ENCODE measurements around the gene GPC4.

GRCh38 chrX:133314281-133314680 is 101.0 kb downstream of the GPC4 start:
- TF ChIP-seq ZBTB6 (tag by site-specific recombination; IDR thresholded peaks at IDR 0.05), result no peak
- TF ChIP-seq, protein P1, sequence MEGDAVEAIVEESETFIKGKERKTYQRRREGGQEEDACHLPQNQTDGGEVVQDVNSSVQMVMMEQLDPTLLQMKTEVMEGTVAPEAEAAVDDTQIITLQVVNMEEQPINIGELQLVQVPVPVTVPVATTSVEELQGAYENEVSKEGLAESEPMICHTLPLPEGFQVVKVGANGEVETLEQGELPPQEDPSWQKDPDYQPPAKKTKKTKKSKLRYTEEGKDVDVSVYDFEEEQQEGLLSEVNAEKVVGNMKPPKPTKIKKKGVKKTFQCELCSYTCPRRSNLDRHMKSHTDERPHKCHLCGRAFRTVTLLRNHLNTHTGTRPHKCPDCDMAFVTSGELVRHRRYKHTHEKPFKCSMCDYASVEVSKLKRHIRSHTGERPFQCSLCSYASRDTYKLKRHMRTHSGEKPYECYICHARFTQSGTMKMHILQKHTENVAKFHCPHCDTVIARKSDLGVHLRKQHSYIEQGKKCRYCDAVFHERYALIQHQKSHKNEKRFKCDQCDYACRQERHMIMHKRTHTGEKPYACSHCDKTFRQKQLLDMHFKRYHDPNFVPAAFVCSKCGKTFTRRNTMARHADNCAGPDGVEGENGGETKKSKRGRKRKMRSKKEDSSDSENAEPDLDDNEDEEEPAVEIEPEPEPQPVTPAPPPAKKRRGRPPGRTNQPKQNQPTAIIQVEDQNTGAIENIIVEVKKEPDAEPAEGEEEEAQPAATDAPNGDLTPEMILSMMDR (tag by site-specific recombination; IDR thresholded peaks at IDR 0.05), result no peak
- TF ChIP-seq ZNF133 (tag by site-specific recombination; IDR thresholded peaks at IDR 0.05), result no peak
- no peak for TF ChIP-seq ZNF830 (tag by site-specific recombination; IDR thresholded peaks at IDR 0.05; ENCODE audit: low read depth)
- TF ChIP-seq KLF1 (tag by site-specific recombination; IDR thresholded peaks at IDR 0.05), result no peak
- TF ChIP-seq, protein P2, sequence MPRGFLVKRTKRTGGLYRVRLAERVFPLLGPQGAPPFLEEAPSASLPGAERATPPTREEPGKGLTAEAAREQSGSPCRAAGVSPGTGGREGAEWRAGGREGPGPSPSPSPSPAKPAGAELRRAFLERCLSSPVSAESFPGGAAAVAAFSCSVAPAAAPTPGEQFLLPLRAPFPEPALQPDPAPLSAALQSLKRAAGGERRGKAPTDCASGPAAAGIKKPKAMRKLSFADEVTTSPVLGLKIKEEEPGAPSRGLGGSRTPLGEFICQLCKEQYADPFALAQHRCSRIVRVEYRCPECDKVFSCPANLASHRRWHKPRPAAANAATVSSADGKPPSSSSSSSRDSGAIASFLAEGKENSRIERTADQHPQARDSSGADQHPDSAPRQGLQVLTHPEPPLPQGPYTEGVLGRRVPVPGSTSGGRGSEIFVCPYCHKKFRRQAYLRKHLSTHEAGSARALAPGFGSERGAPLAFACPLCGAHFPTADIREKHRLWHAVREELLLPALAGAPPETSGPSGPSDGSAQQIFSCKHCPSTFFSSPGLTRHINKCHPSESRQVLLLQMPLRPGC (tag by site-specific recombination; IDR thresholded peaks at IDR 0.05), result no peak
- no peak for TF ChIP-seq ZNF48 (tag by site-specific recombination; IDR thresholded peaks at IDR 0.05)
- TF ChIP-seq ZNF514 (tag by site-specific recombination; IDR thresholded peaks at IDR 0.05), result no peak
- TF ChIP-seq ZNF24 (tag by site-specific recombination; IDR thresholded peaks at IDR 0.05), result no peak
- TF ChIP-seq ZNF707 (tag by site-specific recombination; IDR thresholded peaks at IDR 0.05), result no peak
- TF ChIP-seq, protein P3, sequence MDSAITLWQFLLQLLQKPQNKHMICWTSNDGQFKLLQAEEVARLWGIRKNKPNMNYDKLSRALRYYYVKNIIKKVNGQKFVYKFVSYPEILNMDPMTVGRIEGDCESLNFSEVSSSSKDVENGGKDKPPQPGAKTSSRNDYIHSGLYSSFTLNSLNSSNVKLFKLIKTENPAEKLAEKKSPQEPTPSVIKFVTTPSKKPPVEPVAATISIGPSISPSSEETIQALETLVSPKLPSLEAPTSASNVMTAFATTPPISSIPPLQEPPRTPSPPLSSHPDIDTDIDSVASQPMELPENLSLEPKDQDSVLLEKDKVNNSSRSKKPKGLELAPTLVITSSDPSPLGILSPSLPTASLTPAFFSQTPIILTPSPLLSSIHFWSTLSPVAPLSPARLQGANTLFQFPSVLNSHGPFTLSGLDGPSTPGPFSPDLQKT (IDR thresholded peaks at IDR 0.05; ENCODE audit: borderline replicate concordance, low read depth, low read length), result no peak
- no peak for TF ChIP-seq KLF10 (tag by site-specific recombination; IDR thresholded peaks at IDR 0.05)

Measured in HEK293 (cell line).